HFFc6 (cell line): Measurements from ENCODE around the gene RAB10. TPM values are rescaled to one million over a fixed set of nuclear protein-coding genes. Genes with fewer than 3 reads are reported as not detected.

Source experiments
- DNase-seq: peaks from one replicate; pipeline ENCODE4 v3.0.0-alpha.2; 2018
- H3K27ac Mint-ChIP-seq: 2 replicates; pipeline ENCODE4 v1.8.0; 2020; ENCODE audit warnings: mild to moderate bottlenecking, mixed read lengths
- H3K27me3 Mint-ChIP-seq: 2 replicates; pipeline ENCODE4 v1.8.0; 2021; ENCODE audit warnings: mild to moderate bottlenecking, moderate library complexity, mixed read lengths; ENCODE audit not compliant: insufficient read depth
- H3K36me3 Mint-ChIP-seq: 2 replicates; pipeline ENCODE4 v1.8.0; 2021; ENCODE audit warnings: low read depth, mixed read lengths
- H3K4me1 Mint-ChIP-seq: 2 replicates; pipeline ENCODE4 v1.8.0; 2020; ENCODE audit warnings: low read depth, mixed read lengths
- H3K4me3 Mint-ChIP-seq: 2 replicates; pipeline ENCODE4 v1.8.0; 2020; ENCODE audit warnings: mild to moderate bottlenecking, moderate library complexity, mixed read lengths
- H3K9me3 Mint-ChIP-seq: 2 replicates; pipeline ENCODE4 v1.8.0; 2020; ENCODE audit warnings: mild to moderate bottlenecking, mixed read lengths
- CTCF ChIP-seq: fragments of 200-600 bp; sonication (generic); IDR thresholded peaks from 2 replicates; pipeline ENCODE4 v1.5.0; 2021; ENCODE audit warnings: antibody characterized with exemption, mild to moderate bottlenecking
- total RNA-seq, 6 experiments: library from RNA; stranded (reverse); fragmentation: NEBNext Ultra II Directional; extraction: Animal tissue kit (Norgen Biotek cat#: 25700); gene quantifications; 2 replicates in 1 of 6; 3 replicates in 5 of 6; pipeline ENCODE4 v1.2.3, GENCODE V29; 2021

RAB10 gene
- total RNA-seq, 6 experiments from 2014 or later: 133 to 144 (median 136) TPM

GRCh38 chr2:26033270-26033817, 540 bp upstream of the RAB10 start:
- peaks cover 17% of the 10 kb centered on the region for H3K4me1 Mint-ChIP-seq
- H3K36me3 Mint-ChIP-seq: peaks cover 17% of the 10 kb centered on the region
- peak overlapping the region; percentile 95 for H3K4me3 Mint-ChIP-seq
- peak overlapping the region; percentile 97 for H3K27ac Mint-ChIP-seq
- no peaks in the 10 kb centered on the region for H3K9me3 Mint-ChIP-seq
- peak; percentile 77 for DNase-seq
- H3K27me3 Mint-ChIP-seq: no peaks in the 10 kb centered on the region; the same call in 1 of the 2 replicates
- TF ChIP-seq CTCF: no peak

- Mint-ChIP-seq H3K36me3 (peaks cover 17% of the 10 kb centered on the region), H3K4me3 (peak overlapping the region; percentile 95), H3K27ac (peak overlapping the region; percentile 94), H3K9me3 (no peaks in the 10 kb centered on the region), H3K27me3 (peaks cover 1% of the 10 kb centered on the region; the same call in 1 of the 2 replicates), H3K4me1 (peaks cover 17% of the 10 kb centered on the region)
- no peak for DNase-seq
- no peak for TF ChIP-seq CTCF
Observed at GRCh38 chr2:26034637-26034992, 731 bp downstream of the RAB10 start.

GRCh38 chr2:26035090-26035743, 1.3 kb downstream of the RAB10 start:
- Mint-ChIP-seq H3K4me3 (peak overlapping the region; percentile 95), H3K27me3 (peaks cover 1% of the 10 kb centered on the region; the same call in 1 of the 2 replicates), H3K36me3 (peaks cover 17% of the 10 kb centered on the region), H3K27ac (peak overlapping the region; percentile 94), H3K4me1 (peaks cover 17% of the 10 kb centered on the region), H3K9me3 (no peaks in the 10 kb centered on the region)
- DNase-seq: no peak
- TF ChIP-seq CTCF: no peak

- no peak overlapping the region for H3K4me3 Mint-ChIP-seq
- H3K36me3 Mint-ChIP-seq: peaks cover 15% of the 10 kb centered on the region
- no peak for DNase-seq
- no peaks in the 10 kb centered on the region for H3K9me3 Mint-ChIP-seq
- H3K27me3 Mint-ChIP-seq: peaks cover 1% of the 10 kb centered on the region; the same call in 1 of the 2 replicates
- no peak overlapping the region for H3K27ac Mint-ChIP-seq
- peaks cover 29% of the 10 kb centered on the region for H3K4me1 Mint-ChIP-seq
- TF ChIP-seq CTCF: no peak
Observed at GRCh38 chr2:26039603-26040323, 5.9 kb downstream of the RAB10 start.

GRCh38 chr2:26043109-26043508, 9.2 kb downstream of the RAB10 start:
- Mint-ChIP-seq H3K27me3 (peaks cover 1% of the 10 kb centered on the region; the same call in 1 of the 2 replicates), H3K4me1 (peaks cover 26% of the 10 kb centered on the region), H3K4me3 (no peak overlapping the region), H3K27ac (no peak overlapping the region), H3K9me3 (no peaks in the 10 kb centered on the region), H3K36me3 (peaks cover 4% of the 10 kb centered on the region; the same call in 1 of the 2 replicates)
- DNase-seq: no peak
- TF ChIP-seq CTCF: no peak
